Heart left ventricle (tissue), 16 donors: ENCODE measurements around the gene HECTD2. TPM values are rescaled to one million over a fixed set of nuclear protein-coding genes. Genes with fewer than 3 reads are reported as not detected.
A peak's percentile ranks its signal among the peaks of the same experiment; 100 is the strongest.
"Not testable (repeated sequence)": the region's sequence is repeated elsewhere in the genome, so short reads cannot be mapped to it uniquely, and the experiment has no call there.

ENCODE experiments used
- ATAC-seq, 4 donors: fragments of 200-7000 bp; cut with Tn5 transposase; one replicate each; pipeline ENCODE4 v1.9.1; 2020 to 2022; ENCODE audit warnings: moderate library complexity in 4 of 4, mild to moderate bottlenecking in 3 of 4, moderate number of reproducible peaks in 1 of 4
- DNase-seq, 5 donors: peaks; one replicate each; pipeline ENCODE4 v3.0.0-alpha.2; 2020
- H3K27ac ChIP-seq, 12 donors: fragments of 200-600 bp; sonication (generic) in 4 of 12; one replicate each; pipeline versions ENCODE4 v1.5.0 to v1.8.0; 2016 to 2022; ENCODE audit warnings: mild to moderate bottlenecking in 2 of 12
- H3K27me3 ChIP-seq, 9 donors: fragments of 200-600 bp; sonication (generic) in 2 of 9; one replicate each; pipeline versions ENCODE4 v1.5.1 to v1.8.0; 2016 to 2022; ENCODE audit warnings: mild to moderate bottlenecking in 3 of 9
- H3K36me3 ChIP-seq, 9 donors: fragments of 200-600 bp; sonication (generic) in 2 of 9; one replicate each; pipeline versions ENCODE4 v1.5.0 to v1.8.0; 2018 to 2022; ENCODE audit warnings: mild to moderate bottlenecking in 2 of 9
- H3K4me1 ChIP-seq, 12 donors: fragments of 200-600 bp; sonication (generic) in 4 of 12; one replicate each; pipeline versions ENCODE4 v1.5.0 to v1.8.0; 2016 to 2022; ENCODE audit warnings: mild to moderate bottlenecking in 3 of 12
- H3K4me3 ChIP-seq, 12 donors: fragments of 200-600 bp; sonication (generic) in 4 of 12; one replicate each; pipeline versions ENCODE4 v1.5.0 to v1.8.0; 2017 to 2022; ENCODE audit warnings: mild to moderate bottlenecking in 9 of 12, moderate library complexity in 4 of 12
- H3K9me3 ChIP-seq, 12 donors: fragments of 200-600 bp; sonication (generic) in 4 of 12; one replicate each; pipeline versions ENCODE4 v1.5.0 to v1.8.0; 2016 to 2022; ENCODE audit warnings: mild to moderate bottlenecking in 1 of 12
- POLR2A ChIP-seq, 2 donors: fragments of 450-650 bp; IDR thresholded peaks; one replicate each; pipeline ENCODE4 v1.6.1; 2017; ENCODE audit warnings: antibody characterized with exemption in 2 of 2, mild to moderate bottlenecking in 2 of 2, moderate library complexity in 2 of 2
- WGBS, 4 donors: extraction: QIAGEN DNeasy Blood & Tissue Kit in 2 of 4; methylation state at CpG; one replicate each; pipeline versions ENCODE4 v1.1.5 to v1.1.7; 2013 to 2018; 5-methylcytosine and 5-hydroxymethylcytosine counted together
- intact Hi-C, 10 donors: fragments of 100-400 bp; cut with DNase I; formaldehyde crosslinking; loops; one replicate each; pipeline versions ENCODE4 v1.11.1 to v1.14.2; 2022
- polyA plus RNA-seq, 2 donors: library from polyadenylated mRNA; stranded (reverse); fragments of 200-250 nt; gene quantifications; one replicate each; pipeline ENCODE4 v1.2.3, GENCODE V29; 2013
- total RNA-seq, 9 donors: library from RNA; depleted of rRNA in 2 of 9; stranded (reverse); fragments of >200 nt in 2 of 9; fragmentation: NEBNext Ultra II Directional in 3 of 9; extraction: Animal tissue kit (Norgen Biotek cat#: 25700) in 3 of 9; gene quantifications; one replicate each; pipeline versions ENCODE4 v1.1.0 to v1.2.4, GENCODE V29; 2016 to 2023
- TF ChIP-seq, protein P1 (sequence below), 12 donors: fragments of 200-600 bp; sonication (generic) in 4 of 12; IDR thresholded peaks; one replicate each; pipeline versions ENCODE4 v1.5.0 to v1.8.0; 2018 to 2022; ENCODE audit warnings: antibody characterized with exemption in 12 of 12, mild to moderate bottlenecking in 5 of 12
- donor health status: ischemic (EF 13 %, LVEDD 7.1; RV severe dilation, severe dysfunction).
- donor health status: healthy with polysubstance abuse.
- donor health status: DM: no; HTN: yes; CAD: no.
- donor health status: DM: no; HTN: no; CAD: no.
- donor health status: ischemic (EF 25% LVEDD 6.9; RV normal size, moderate dysfunction).
- donor health status: ischemic (EF 25% LVEDD 5.7; RV mildly dilated, moderate dysfunction).
- donor health status: healthy.
- donor health status: DM: yes; HTN: yes; CAD: no.
- donor health status: ischemic (EF 35%, LVEDD 5.7; RV mildly dilated, moderate dysfunction).
- donor health status: nonischemic (EF 11% LVEDD 7.7; RV severe dilation, severe dysfunction).
- donor health status: DM: yes; HTN: yes; CAD: no.
- donor health status: PGD.
- donor health status: ischemic (EF 29% LVEDD 5.4; RV normal size, mild dysfunction).
- donor health status: nonischemic (EF 23%, LVEDD 6.1; RV moderate dilation, normal function).

Gene HECTD2
- total and polyA plus RNA-seq, 11 donors = 2.3 to 9.3 (median 4.1) TPM

DNA sequence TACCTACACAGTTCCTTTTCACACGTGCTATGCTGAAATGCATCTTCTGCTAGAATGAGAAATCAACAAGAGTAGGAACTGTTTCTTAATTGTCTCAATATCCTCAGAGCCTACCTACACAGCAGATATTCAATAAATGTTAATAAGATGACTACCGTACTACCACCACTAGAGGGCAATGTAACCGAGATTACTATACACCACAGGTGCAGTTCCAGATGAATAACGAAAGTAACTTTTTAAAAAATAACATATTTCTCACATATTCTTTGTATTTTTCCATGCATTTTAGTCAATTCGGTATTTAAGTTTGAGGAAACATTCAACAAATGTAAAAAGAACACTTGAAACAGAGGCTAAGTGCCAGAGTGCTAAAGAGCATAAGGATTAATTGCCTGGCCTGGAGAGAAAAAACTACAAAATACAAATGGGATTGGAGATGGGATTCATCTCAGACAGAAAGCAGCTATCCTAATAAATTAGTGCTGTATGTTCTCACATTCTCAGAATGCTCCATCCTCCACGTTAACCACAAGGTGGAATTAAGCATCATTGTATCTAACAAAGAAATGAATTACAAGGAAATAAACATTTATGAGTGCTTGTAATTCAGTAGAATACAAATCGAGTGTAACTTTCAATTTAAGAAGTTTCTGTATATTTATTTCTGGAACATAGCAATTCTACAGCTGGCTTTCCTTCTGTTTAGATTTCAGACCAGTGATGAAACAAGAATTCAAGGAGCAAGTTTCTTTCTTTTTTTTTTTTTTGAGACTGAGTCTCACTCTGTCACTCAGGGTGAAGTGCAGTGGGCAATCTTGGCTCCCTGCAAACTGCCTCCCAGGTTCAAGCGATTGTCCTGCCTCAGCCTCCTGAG is 20.3 kb upstream of the HECTD2 start:
- ATAC-seq = peak in 3 of 4 donors; percentile 59 to 73 (median 73)
- Histone ChIP-seq H3K4me3 (peak overlapping the region in 2 of 12 donors; percentile 21 to 39), H3K9me3 (no peaks in the 10 kb centered on the region), H3K27me3 (no peaks in the 10 kb centered on the region), H3K36me3 (no peaks in the 10 kb centered on the region), H3K27ac (peak overlapping the region in 1 of 12 donors; percentile 32), H3K4me1 (peaks cover 0 to 5% (median 0%) of the 10 kb centered on the region in 12 donors)
- DNase-seq = no peak
- no peak for TF ChIP-seq POLR2A (IDR thresholded peaks at IDR 0.05)
- TF ChIP-seq, protein P1, sequence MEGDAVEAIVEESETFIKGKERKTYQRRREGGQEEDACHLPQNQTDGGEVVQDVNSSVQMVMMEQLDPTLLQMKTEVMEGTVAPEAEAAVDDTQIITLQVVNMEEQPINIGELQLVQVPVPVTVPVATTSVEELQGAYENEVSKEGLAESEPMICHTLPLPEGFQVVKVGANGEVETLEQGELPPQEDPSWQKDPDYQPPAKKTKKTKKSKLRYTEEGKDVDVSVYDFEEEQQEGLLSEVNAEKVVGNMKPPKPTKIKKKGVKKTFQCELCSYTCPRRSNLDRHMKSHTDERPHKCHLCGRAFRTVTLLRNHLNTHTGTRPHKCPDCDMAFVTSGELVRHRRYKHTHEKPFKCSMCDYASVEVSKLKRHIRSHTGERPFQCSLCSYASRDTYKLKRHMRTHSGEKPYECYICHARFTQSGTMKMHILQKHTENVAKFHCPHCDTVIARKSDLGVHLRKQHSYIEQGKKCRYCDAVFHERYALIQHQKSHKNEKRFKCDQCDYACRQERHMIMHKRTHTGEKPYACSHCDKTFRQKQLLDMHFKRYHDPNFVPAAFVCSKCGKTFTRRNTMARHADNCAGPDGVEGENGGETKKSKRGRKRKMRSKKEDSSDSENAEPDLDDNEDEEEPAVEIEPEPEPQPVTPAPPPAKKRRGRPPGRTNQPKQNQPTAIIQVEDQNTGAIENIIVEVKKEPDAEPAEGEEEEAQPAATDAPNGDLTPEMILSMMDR (IDR thresholded peaks at IDR 0.05) = peak; percentile 64 to 82 (median 74)
- 25 to 26% (median 26%) methylated on average over 8 of the region's 8 CpGs for WGBS, 4 donors
- intact Hi-C loops = loop anchor here in 9 of 10 donors (2.0 to 10.0 kb wide), 10 partner anchors 93 to 535 kb away; partner anchors contain the start of genes PPP1R3C (in 4 of the 9), BTAF1 (in 1 of the 9) and RPP30 (in 1 of the 9)

DNA sequence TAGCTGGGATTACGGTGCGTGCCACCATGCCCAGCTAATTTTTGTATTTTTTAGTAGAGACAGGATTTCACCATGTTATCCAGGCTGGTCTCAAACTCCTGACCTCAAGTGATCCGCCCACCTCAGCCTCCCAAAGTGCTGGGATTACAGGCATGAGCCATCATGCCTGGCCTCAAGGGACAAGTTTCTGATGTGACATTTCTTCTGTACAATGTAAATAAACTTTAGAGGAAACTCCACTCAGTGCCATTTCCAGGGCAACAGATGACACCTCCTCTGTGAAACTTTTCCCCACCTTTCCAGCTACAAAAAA is 19.7 kb upstream of the HECTD2 start:
- H3K27me3 ChIP-seq, H3K36me3 ChIP-seq, H3K9me3 ChIP-seq, H3K4me1 ChIP-seq, H3K27ac ChIP-seq, DNase-seq, H3K4me3 ChIP-seq, ATAC-seq: not testable (repeated sequence)
- intact Hi-C loops = loop anchor here in 3 of 10 donors (2.0 to 10.0 kb wide), 3 partner anchors 522 to 534 kb away; partner anchors contain the start of gene BTAF1 (in 1 of the 3)
- WGBS, 4 donors = 82 to 92% (median 89%) methylated on average over 3 of the region's 3 CpGs

DNA sequence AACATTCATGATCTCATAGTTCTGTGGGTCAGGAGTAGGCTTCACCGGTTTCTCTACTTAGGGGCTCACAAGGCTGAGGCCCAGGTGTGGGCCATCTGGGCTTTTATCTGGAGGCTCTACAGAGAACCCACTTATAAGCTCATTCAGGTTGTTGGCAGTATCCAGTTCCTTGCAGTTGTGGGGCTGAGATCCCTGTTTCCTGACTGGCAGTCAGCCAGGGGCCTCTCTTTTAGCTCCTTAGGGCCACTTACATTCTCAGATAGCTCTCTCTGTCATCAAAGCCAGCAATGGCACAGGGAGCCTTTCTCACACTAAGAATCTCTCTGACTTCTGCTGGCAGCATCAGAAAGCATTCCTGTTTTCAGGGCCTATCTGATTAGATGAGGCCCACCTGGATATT is 18.2 kb upstream of the HECTD2 start:
- no peak overlapping the region for H3K27ac ChIP-seq
- no peak overlapping the region for H3K4me3 ChIP-seq
- no peak for ATAC-seq
- intact Hi-C loops = loop anchor here in 3 of 10 donors (2.0 to 10.0 kb wide), 3 partner anchors 521 to 533 kb away; partner anchors contain the start of gene BTAF1 (in 1 of the 3)
- DNase-seq = no peak
- WGBS, 4 donors = 82 to 97% (median 85%) methylated on average over 1 of the region's 1 CpG
- TF ChIP-seq POLR2A (IDR thresholded peaks at IDR 0.05) = no peak
- TF ChIP-seq, protein P1 (IDR thresholded peaks at IDR 0.05) = no peak
- no peaks in the 10 kb centered on the region for H3K27me3 ChIP-seq
- H3K9me3 ChIP-seq = no peaks in the 10 kb centered on the region
- H3K36me3 ChIP-seq = no peaks in the 10 kb centered on the region
- H3K4me1 ChIP-seq = peaks cover 0 to 5% (median 0%) of the 10 kb centered on the region in 12 donors

DNA sequence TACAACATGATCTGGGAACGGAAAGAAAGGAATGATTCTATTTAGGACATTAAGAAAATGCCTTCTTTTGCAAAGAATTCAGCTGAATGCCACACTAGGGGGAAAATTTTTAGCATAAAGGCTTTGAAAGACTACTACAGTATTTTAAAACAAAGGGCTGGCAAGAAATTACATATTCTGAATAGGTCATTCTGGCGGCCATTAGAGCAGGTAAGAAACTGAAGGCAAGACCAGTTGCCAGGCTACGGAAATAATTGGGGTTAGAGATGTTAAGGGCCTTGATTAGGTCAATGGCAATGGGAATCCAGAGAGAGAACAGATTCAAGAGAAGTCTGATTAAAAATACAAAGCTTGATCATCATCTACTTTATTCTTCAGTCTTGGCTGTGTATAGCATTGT is 3.8 kb upstream of the HECTD2 start:
- H3K27me3 ChIP-seq = no peaks in the 10 kb centered on the region
- DNase-seq = no peak
- TF ChIP-seq, protein P1 (IDR thresholded peaks at IDR 0.05) = no peak
- TF ChIP-seq POLR2A (IDR thresholded peaks at IDR 0.05) = no peak
- H3K4me3 ChIP-seq = no peak overlapping the region
- no peaks in the 10 kb centered on the region for H3K9me3 ChIP-seq
- H3K36me3 ChIP-seq = no peaks in the 10 kb centered on the region
- ATAC-seq = no peak
- WGBS, 4 donors = 82 to 94% (median 89%) methylated on average over 3 of the region's 3 CpGs
- peaks cover 0 to 13% (median 6%) of the 10 kb centered on the region in 12 donors for H3K4me1 ChIP-seq
- intact Hi-C loops = loop anchor here in 1 of 10 donors (10.0 kb wide), 1 partner anchor 228 kb away; the partner anchor contains the start of gene PPP1R3C
- H3K27ac ChIP-seq = no peak overlapping the region
